HepG2 (cell line): ENCODE measurements around the gene ODC1. TPM values are rescaled to one million over a fixed set of nuclear protein-coding genes. Genes with fewer than 3 reads are reported as not detected.

Source experiments
- ARNT2 ChIP-seq: sonication (generic); formaldehyde crosslinking; IDR thresholded peaks from 2 replicates; pipeline ENCODE4 v1.8.0; 2022; ENCODE audit warnings: mild to moderate bottlenecking, low read depth, missing genetic modification reagents, moderate library complexity
- CC2D1A ChIP-seq: sonication (generic); formaldehyde crosslinking; IDR thresholded peaks from 2 replicates; pipeline ENCODE4 v1.8.1; 2023; ENCODE audit warnings: mild to moderate bottlenecking, missing genetic modification reagents
- HDAC1 ChIP-seq: sonication (generic); formaldehyde crosslinking; IDR thresholded peaks from 2 replicates; pipeline ENCODE4 v1.5.1; 2020; ENCODE audit warnings: mild to moderate bottlenecking, missing genetic modification reagents
- KLF9 ChIP-seq: IDR thresholded peaks from 2 replicates; pipeline ENCODE4 v1.6.1; 2016; ENCODE audit warnings: low read depth
- NR2C2 ChIP-seq: sonication (generic); formaldehyde crosslinking; IDR thresholded peaks from 2 replicates; pipeline ENCODE4 v1.4.0; 2020; ENCODE audit warnings: missing genetic modification reagents, mild to moderate bottlenecking, moderate library complexity, borderline replicate concordance
- ONECUT2 ChIP-seq: sonication (generic); formaldehyde crosslinking; IDR thresholded peaks from 2 replicates; pipeline ENCODE4 v1.4.0; 2020; ENCODE audit warnings: missing genetic modification reagents
- PAWR ChIP-seq: sonication (generic); formaldehyde crosslinking; IDR thresholded peaks from 2 replicates; pipeline ENCODE4 v1.4.0; 2020; ENCODE audit warnings: missing genetic modification reagents, mild to moderate bottlenecking, borderline replicate concordance
- RELA ChIP-seq: sonication (generic); formaldehyde crosslinking; IDR thresholded peaks from 2 replicates; pipeline ENCODE4 v1.4.0; 2020; ENCODE audit warnings: missing genetic modification reagents
- SALL1 ChIP-seq: sonication (generic); formaldehyde crosslinking; IDR thresholded peaks from 2 replicates; pipeline ENCODE4 v1.8.0; 2022; ENCODE audit warnings: mild to moderate bottlenecking, missing genetic modification reagents
- SIX4 ChIP-seq: sonication (generic); formaldehyde crosslinking; IDR thresholded peaks from 2 replicates; pipeline ENCODE4 v1.4.0; 2020; ENCODE audit warnings: missing genetic modification reagents
- ZBTB38 ChIP-seq: sonication (generic); formaldehyde crosslinking; IDR thresholded peaks from 2 replicates; pipeline ENCODE4 v1.5.1; 2020; ENCODE audit warnings: mild to moderate bottlenecking, missing genetic modification reagents
- ZFP82 ChIP-seq: sonication (generic); formaldehyde crosslinking; IDR thresholded peaks from 2 replicates; pipeline ENCODE4 v1.5.1; 2020; ENCODE audit warnings: mild to moderate bottlenecking, missing genetic modification reagents, borderline replicate concordance
- ZNF207 ChIP-seq: fragments of 450-650 bp; IDR thresholded peaks from 2 replicates; pipeline ENCODE4 v1.6.1; 2016; ENCODE audit warnings: antibody characterized with exemption, borderline replicate concordance
- ZNF260 ChIP-seq: sonication (generic); formaldehyde crosslinking; IDR thresholded peaks from 2 replicates; pipeline ENCODE4 v1.4.0; 2020; ENCODE audit warnings: missing genetic modification reagents, low read depth, mild to moderate bottlenecking, borderline replicate concordance
- ZNF430 ChIP-seq: sonication (generic); formaldehyde crosslinking; IDR thresholded peaks from 2 replicates; pipeline ENCODE4 v1.9.0; 2021; ENCODE audit warnings: mild to moderate bottlenecking, missing genetic modification reagents
- ZNF432 ChIP-seq: sonication (generic); formaldehyde crosslinking; IDR thresholded peaks from 2 replicates; pipeline ENCODE4 v1.5.0; 2020; ENCODE audit warnings: missing genetic modification reagents, mild to moderate bottlenecking, borderline replicate concordance
- ZSCAN31 ChIP-seq: sonication (generic); formaldehyde crosslinking; IDR thresholded peaks from 2 replicates; pipeline ENCODE4 v1.5.0; 2020; ENCODE audit warnings: low read depth, mild to moderate bottlenecking, missing genetic modification reagents
- polyA plus RNA-seq, 8 experiments: library from polyadenylated mRNA; depleted of rRNA in 3 of 8; stranded (reverse) in 7 of 8; unstranded in 1 of 8; fragments of >200 nt; fragmentation: Illumina TruSeq in 4 of 8; extraction: Trizol in 4 of 8; gene quantifications; 2 replicates each; pipeline versions ENCODE4 v1.2.1 to v1.2.3, GENCODE V29; 2011 to 2016; ENCODE audit warnings: low read depth in 4 of 8, missing spikeins in 1 of 8, mixed read lengths in 1 of 8; ENCODE audit not compliant: insufficient read depth in 1 of 8
- total RNA-seq, 5 experiments: library from RNA; depleted of rRNA; stranded (reverse); fragments of >200 nt; fragmentation: Illumina TruSeq; extraction: Trizol; gene quantifications; 2 replicates each; pipeline ENCODE4 v1.2.3, GENCODE V29; 2016; ENCODE audit warnings: low read depth in 1 of 5
- TF ChIP-seq, protein P1 (sequence below): sonication (generic); formaldehyde crosslinking; IDR thresholded peaks from 2 replicates; pipeline ENCODE4 v1.4.0; 2020; ENCODE audit warnings: missing genetic modification reagents, mild to moderate bottlenecking, borderline replicate concordance
- TF ChIP-seq, protein P2 (sequence below): sonication (generic); formaldehyde crosslinking; IDR thresholded peaks from 2 replicates; pipeline ENCODE4 v1.8.0; 2022; ENCODE audit warnings: mild to moderate bottlenecking, missing genetic modification reagents, moderate library complexity
- TF ChIP-seq, protein P3 (sequence below): sonication (generic); formaldehyde crosslinking; IDR thresholded peaks from 2 replicates; pipeline ENCODE4 v1.9.0; 2022; ENCODE audit warnings: missing genetic modification reagents, mild to moderate bottlenecking, borderline replicate concordance
- TF ChIP-seq, protein P4 (sequence below): sonication (generic); formaldehyde crosslinking; conservative IDR thresholded peaks from 2 replicates; pipeline ENCODE4 v1.8.0; 2022; ENCODE audit warnings: mild to moderate bottlenecking, moderate library complexity, missing genetic modification reagents

ODC1 gene
- total and polyA plus RNA-seq, 2 of the 13 experiments (the other 11 are each of a cell fraction or from before 2014, with no cell fraction given) = 142 to 371 TPM

DNA sequence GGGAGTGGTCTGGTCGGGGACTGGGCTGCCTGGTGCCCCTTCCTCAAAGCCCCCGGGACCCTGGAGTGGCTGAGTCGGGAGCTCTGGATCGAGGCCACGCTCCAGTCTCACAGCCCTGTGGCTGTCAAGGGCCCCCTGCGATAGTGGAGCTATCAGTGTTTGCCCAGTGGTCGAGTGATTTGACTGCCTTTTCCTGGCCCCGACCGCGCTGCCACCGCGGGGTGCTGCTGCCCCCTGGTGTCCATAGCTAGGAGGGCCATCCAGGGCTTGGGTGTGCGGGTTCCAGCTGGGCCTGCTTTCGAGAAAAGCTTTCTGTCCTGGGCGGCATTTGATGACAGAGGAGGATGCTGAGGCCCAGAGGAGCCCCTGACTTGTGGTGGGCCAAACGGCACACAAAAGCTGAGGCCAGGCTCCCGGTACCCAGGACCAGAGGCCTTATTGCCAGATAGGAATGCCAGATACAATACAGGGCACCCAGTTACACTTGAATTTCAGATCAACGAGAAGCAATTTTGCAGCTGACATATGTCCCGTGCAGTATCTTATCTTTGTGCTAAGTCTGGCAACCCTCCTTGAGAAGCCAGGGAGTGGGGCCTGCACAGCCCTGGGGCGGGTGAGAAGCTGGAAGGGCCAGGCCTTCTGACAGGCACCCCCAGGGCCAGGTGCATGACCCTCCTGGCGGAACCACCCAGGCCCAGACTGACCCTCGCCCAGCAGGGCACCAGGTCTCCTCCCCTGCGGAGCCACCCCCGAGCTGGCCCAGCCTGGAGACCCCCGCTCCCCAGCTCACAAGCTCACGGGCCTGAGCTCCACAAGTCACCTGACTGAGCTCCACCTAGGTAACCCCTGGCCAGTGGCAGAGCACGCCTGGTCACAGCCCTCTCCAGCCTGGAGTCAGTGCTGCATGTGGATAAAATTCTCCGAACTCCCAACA is 13.0 kb downstream of the ODC1 start (continued):
- TF ChIP-seq, protein P1, sequence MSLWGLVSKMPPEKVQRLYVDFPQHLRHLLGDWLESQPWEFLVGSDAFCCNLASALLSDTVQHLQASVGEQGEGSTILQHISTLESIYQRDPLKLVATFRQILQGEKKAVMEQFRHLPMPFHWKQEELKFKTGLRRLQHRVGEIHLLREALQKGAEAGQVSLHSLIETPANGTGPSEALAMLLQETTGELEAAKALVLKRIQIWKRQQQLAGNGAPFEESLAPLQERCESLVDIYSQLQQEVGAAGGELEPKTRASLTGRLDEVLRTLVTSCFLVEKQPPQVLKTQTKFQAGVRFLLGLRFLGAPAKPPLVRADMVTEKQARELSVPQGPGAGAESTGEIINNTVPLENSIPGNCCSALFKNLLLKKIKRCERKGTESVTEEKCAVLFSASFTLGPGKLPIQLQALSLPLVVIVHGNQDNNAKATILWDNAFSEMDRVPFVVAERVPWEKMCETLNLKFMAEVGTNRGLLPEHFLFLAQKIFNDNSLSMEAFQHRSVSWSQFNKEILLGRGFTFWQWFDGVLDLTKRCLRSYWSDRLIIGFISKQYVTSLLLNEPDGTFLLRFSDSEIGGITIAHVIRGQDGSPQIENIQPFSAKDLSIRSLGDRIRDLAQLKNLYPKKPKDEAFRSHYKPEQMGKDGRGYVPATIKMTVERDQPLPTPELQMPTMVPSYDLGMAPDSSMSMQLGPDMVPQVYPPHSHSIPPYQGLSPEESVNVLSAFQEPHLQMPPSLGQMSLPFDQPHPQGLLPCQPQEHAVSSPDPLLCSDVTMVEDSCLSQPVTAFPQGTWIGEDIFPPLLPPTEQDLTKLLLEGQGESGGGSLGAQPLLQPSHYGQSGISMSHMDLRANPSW = no peak
- no peak for TF ChIP-seq KLF9 (CRISPR knock-in tag)
- TF ChIP-seq SIX4 (CRISPR knock-in tag) = no peak
- TF ChIP-seq ZSCAN31 (CRISPR knock-in tag) = no peak
- TF ChIP-seq NR2C2 (CRISPR knock-in tag) = no peak
- no peak for TF ChIP-seq ZFP82 (CRISPR knock-in tag)
- peak; percentile 85 for TF ChIP-seq SALL1 (CRISPR knock-in tag)
- TF ChIP-seq ONECUT2 (CRISPR knock-in tag) = no peak
- 0 out of 2 replicates have a peak, but pooled peaks have one; percentile 55 for TF ChIP-seq RELA (CRISPR knock-in tag)
- TF ChIP-seq ZNF260 (CRISPR knock-in tag) = no peak
- no peak for TF ChIP-seq ZNF432 (CRISPR knock-in tag)
- no peak for TF ChIP-seq ARNT2
- TF ChIP-seq ZBTB38 (CRISPR knock-in tag) = no peak
- TF ChIP-seq, protein P2, sequence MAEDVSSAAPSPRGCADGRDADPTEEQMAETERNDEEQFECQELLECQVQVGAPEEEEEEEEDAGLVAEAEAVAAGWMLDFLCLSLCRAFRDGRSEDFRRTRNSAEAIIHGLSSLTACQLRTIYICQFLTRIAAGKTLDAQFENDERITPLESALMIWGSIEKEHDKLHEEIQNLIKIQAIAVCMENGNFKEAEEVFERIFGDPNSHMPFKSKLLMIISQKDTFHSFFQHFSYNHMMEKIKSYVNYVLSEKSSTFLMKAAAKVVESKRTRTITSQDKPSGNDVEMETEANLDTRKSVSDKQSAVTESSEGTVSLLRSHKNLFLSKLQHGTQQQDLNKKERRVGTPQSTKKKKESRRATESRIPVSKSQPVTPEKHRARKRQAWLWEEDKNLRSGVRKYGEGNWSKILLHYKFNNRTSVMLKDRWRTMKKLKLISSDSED (CRISPR knock-in tag) = no peak
- TF ChIP-seq ZNF430 (CRISPR knock-in tag) = no peak
- TF ChIP-seq HDAC1 (CRISPR knock-in tag) = no peak
- TF ChIP-seq CC2D1A = no peak
- TF ChIP-seq, protein P3, sequence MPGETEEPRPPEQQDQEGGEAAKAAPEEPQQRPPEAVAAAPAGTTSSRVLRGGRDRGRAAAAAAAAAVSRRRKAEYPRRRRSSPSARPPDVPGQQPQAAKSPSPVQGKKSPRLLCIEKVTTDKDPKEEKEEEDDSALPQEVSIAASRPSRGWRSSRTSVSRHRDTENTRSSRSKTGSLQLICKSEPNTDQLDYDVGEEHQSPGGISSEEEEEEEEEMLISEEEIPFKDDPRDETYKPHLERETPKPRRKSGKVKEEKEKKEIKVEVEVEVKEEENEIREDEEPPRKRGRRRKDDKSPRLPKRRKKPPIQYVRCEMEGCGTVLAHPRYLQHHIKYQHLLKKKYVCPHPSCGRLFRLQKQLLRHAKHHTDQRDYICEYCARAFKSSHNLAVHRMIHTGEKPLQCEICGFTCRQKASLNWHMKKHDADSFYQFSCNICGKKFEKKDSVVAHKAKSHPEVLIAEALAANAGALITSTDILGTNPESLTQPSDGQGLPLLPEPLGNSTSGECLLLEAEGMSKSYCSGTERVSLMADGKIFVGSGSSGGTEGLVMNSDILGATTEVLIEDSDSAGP (CRISPR knock-in tag) = peak; percentile 56
- no peak for TF ChIP-seq ZNF207
- no peak for TF ChIP-seq PAWR (CRISPR knock-in tag)
- TF ChIP-seq, protein P4, sequence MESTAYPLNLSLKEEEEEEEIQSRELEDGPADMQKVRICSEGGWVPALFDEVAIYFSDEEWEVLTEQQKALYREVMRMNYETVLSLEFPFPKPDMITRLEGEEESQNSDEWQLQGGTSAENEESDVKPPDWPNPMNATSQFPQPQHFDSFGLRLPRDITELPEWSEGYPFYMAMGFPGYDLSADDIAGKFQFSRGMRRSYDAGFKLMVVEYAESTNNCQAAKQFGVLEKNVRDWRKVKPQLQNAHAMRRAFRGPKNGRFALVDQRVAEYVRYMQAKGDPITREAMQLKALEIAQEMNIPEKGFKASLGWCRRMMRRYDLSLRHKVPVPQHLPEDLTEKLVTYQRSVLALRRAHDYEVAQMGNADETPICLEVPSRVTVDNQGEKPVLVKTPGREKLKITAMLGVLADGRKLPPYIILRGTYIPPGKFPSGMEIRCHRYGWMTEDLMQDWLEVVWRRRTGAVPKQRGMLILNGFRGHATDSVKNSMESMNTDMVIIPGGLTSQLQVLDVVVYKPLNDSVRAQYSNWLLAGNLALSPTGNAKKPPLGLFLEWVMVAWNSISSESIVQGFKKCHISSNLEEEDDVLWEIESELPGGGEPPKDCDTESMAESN (CRISPR knock-in tag) = no peak
